Neural crest cell (in vitro differentiated cells): ENCODE measurements around the gene TP53AIP1. TPM values are rescaled to one million over a fixed set of nuclear protein-coding genes. Genes with fewer than 3 reads are reported as not detected.

ENCODE experiments used
- DNase-seq: peaks from one replicate; pipeline ENCODE4 v3.0.0; 2021; ENCODE audit warnings: low read depth, mixed read lengths, low spot score
- H3K27ac Mint-ChIP-seq: one replicate; pipeline ENCODE4 v1.8.0; 2021; ENCODE audit warnings: mild to moderate bottlenecking, mixed read lengths; ENCODE audit not compliant: unreplicated experiment
- H3K27me3 Mint-ChIP-seq: 2 replicates; pipeline ENCODE4 v1.8.0; 2021; ENCODE audit warnings: low read depth, mild to moderate bottlenecking, mixed read lengths
- H3K36me3 Mint-ChIP-seq: 2 replicates; pipeline ENCODE4 v1.8.0; 2021; ENCODE audit warnings: low read depth, mild to moderate bottlenecking, mixed read lengths
- H3K4me1 Mint-ChIP-seq: 2 replicates; pipeline ENCODE4 v1.8.0; 2021; ENCODE audit warnings: mixed read lengths
- H3K4me3 Mint-ChIP-seq: one replicate; pipeline ENCODE4 v1.8.0; 2021; ENCODE audit warnings: mild to moderate bottlenecking, mixed read lengths
- H3K9me3 Mint-ChIP-seq: 2 replicates; pipeline ENCODE4 v1.8.0; 2021; ENCODE audit warnings: mixed read lengths
- CTCF ChIP-seq: fragments of 200-600 bp; sonication (generic); conservative IDR thresholded peaks from 2 replicates; pipeline ENCODE4 v1.5.0; 2021; ENCODE audit warnings: antibody characterized with exemption, mild to moderate bottlenecking
- total RNA-seq: library from RNA; stranded (reverse); gene quantifications from 2 replicates; pipeline ENCODE4 v1.2.1, GENCODE V29; 2021

TP53AIP1 gene
- total RNA-seq, 1 donor from 2014 or later = not detected

- Mint-ChIP-seq H3K36me3 (no peaks in the 10 kb centered on the region), H3K9me3 (peaks cover 6% of the 10 kb centered on the region), H3K27ac (no peak overlapping the region), H3K27me3 (peaks cover 25% of the 10 kb centered on the region), H3K4me3 (no peak overlapping the region), H3K4me1 (no peaks in the 10 kb centered on the region)
- TF ChIP-seq CTCF = no peak
- no peak for DNase-seq
These were observed 31.0 kb downstream of the TP53AIP1 start for GRCh38 chr11:128911701-128912100.

GRCh38 chr11:128911239-128911638 lies 31.4 kb downstream of the TP53AIP1 start:
- no peak for TF ChIP-seq CTCF

GRCh38 chr11:128910576-128910975 lies 32.1 kb downstream of the TP53AIP1 start:
- peaks cover 7% of the 10 kb centered on the region for H3K4me1 Mint-ChIP-seq
- no peak for TF ChIP-seq CTCF
- H3K27me3 Mint-ChIP-seq = peaks cover 36% of the 10 kb centered on the region
- H3K9me3 Mint-ChIP-seq = peaks cover under 1% of the 10 kb centered on the region
- H3K4me3 Mint-ChIP-seq = no peak overlapping the region
- no peaks in the 10 kb centered on the region for H3K36me3 Mint-ChIP-seq
- DNase-seq = no peak
- H3K27ac Mint-ChIP-seq = no peak overlapping the region

More at GRCh38 chr11:128911239-128911638, 31.4 kb downstream of the TP53AIP1 start:
- H3K4me3 Mint-ChIP-seq = no peak overlapping the region
- DNase-seq = no peak
- H3K36me3 Mint-ChIP-seq = no peaks in the 10 kb centered on the region
- peaks cover 6% of the 10 kb centered on the region for H3K9me3 Mint-ChIP-seq
- H3K27ac Mint-ChIP-seq = no peak overlapping the region
- H3K27me3 Mint-ChIP-seq = peaks cover 29% of the 10 kb centered on the region
- H3K4me1 Mint-ChIP-seq = peaks cover 2% of the 10 kb centered on the region

GRCh38 chr11:128909438-128910125 lies 33.1 kb downstream of the TP53AIP1 start:
- H3K4me3 Mint-ChIP-seq = no peak overlapping the region
- H3K36me3 Mint-ChIP-seq = no peaks in the 10 kb centered on the region
- no peak for TF ChIP-seq CTCF
- H3K27ac Mint-ChIP-seq = no peak overlapping the region
- no peak for DNase-seq
- H3K4me1 Mint-ChIP-seq = peaks cover 9% of the 10 kb centered on the region
- H3K9me3 Mint-ChIP-seq = no peaks in the 10 kb centered on the region
- H3K27me3 Mint-ChIP-seq = peaks cover 39% of the 10 kb centered on the region

- H3K36me3 Mint-ChIP-seq = no peaks in the 10 kb centered on the region
- H3K27ac Mint-ChIP-seq = no peak overlapping the region
- H3K9me3 Mint-ChIP-seq = no peaks in the 10 kb centered on the region
- peaks cover 18% of the 10 kb centered on the region for H3K4me1 Mint-ChIP-seq
- no peak for TF ChIP-seq CTCF
- no peak for DNase-seq
- no peak overlapping the region for H3K4me3 Mint-ChIP-seq
- H3K27me3 Mint-ChIP-seq = peaks cover 48% of the 10 kb centered on the region
These were observed 34.1 kb downstream of the TP53AIP1 start for GRCh38 chr11:128908391-128909246.
